ENCODE measurements around the gene FEN1.

Gene FEN1

DNA sequence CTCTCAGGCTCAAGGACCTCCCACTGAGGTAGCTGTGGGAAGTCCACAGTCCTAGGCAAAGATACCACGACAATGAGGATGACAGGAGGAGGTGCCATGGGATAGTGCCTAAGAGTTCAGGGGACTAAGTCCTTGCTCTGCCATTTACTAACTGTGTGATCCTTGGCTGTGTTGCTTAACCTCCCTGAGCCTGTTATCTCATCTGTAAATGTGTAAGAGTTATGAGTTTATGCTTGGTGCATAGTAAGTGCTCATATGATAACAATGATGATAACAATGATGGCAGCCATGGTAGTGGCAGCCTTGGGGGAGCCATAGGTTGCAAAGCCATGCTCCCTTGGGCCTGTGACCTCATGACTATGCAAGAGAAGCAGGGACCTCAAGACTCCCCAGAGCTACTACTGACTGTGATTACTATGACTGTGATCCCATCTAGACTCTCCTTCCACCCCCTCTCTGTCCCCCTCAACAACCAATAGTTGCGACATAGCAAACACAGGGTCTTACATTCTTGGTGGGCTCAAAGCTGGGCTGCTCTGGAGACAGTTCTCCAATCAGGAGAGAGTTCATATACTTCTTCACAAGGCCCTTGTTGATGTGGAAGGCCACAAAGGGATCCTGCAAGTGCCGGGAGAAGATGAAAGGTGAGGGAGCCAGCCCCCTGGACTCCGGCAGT is 20.2 kb downstream of the FEN1 start:
- no peaks in the 10 kb centered on the region for H3K27me3 ChIP-seq (ENCODE audit: insufficient read depth, low read length)
- no peak overlapping the region for H2BK12ac ChIP-seq (ENCODE audit: low read length)
- peaks cover 11% of the 10 kb centered on the region for H3K79me2 ChIP-seq (ENCODE audit: control insufficient read depth, insufficient read depth, low read length, poor library complexity)
- H2BK5ac ChIP-seq (ENCODE audit: low read depth, low read length, poor library complexity) = no peak overlapping the region
- H3K36me3 ChIP-seq (ENCODE audit: control insufficient read depth in 1 of 2, insufficient read depth in 2 of 2, low read length in 2 of 2) = peaks cover 47 to 60% of the 10 kb centered on the region in 2 experiments
- no peak overlapping the region for H3K23ac ChIP-seq (ENCODE audit: low read length)
- no peak overlapping the region for H3K9ac ChIP-seq (ENCODE audit: low read length)
- no peak overlapping the region for H3K4me3 ChIP-seq (ENCODE audit: low read depth, low read length)
- no peak overlapping the region for H3K4me2 ChIP-seq (ENCODE audit: low read length)
- no peak overlapping the region for H4K8ac ChIP-seq (ENCODE audit: low read depth, low read length)
- H3K9me3 ChIP-seq (ENCODE audit: insufficient read depth, low read depth, low read length) = no peaks in the 10 kb centered on the region
- H3K14ac ChIP-seq (ENCODE audit: low read length) = no peak overlapping the region
- peak; percentile 58 to 77 for DNase-seq
- H3K18ac ChIP-seq (ENCODE audit: low read length) = no peak overlapping the region
- H2AFZ ChIP-seq (ENCODE audit: insufficient read depth, low read length, poor library complexity) = no peak overlapping the region
- no peak overlapping the region for H2BK120ac ChIP-seq (ENCODE audit: insufficient read depth, low read length, poor library complexity)
- no CpG with 5 or more reads among the region's 4 CpGs for WGBS (ENCODE audit: extremely low coverage, insufficient coverage, insufficient read length)
- no peak overlapping the region for H3K4ac ChIP-seq (ENCODE audit: low read depth, low read length)
- H3K79me1 ChIP-seq (ENCODE audit: low read length) = peaks cover 26% of the 10 kb centered on the region
- no peak overlapping the region for H4K91ac ChIP-seq (ENCODE audit: low read depth, low read length)
- H3K27ac ChIP-seq (ENCODE audit: low read depth, low read length) = no peak overlapping the region
- H2AK5ac ChIP-seq (ENCODE audit: low read length) = no peak overlapping the region
- no peak overlapping the region for H4K12ac ChIP-seq (ENCODE audit: low read depth, low read length)
- H3K4me1 ChIP-seq (ENCODE audit: control insufficient read depth in 1 of 2, insufficient read depth in 2 of 2, low read length in 2 of 2) = peaks cover 0 to 7% of the 10 kb centered on the region in 2 experiments

DNA sequence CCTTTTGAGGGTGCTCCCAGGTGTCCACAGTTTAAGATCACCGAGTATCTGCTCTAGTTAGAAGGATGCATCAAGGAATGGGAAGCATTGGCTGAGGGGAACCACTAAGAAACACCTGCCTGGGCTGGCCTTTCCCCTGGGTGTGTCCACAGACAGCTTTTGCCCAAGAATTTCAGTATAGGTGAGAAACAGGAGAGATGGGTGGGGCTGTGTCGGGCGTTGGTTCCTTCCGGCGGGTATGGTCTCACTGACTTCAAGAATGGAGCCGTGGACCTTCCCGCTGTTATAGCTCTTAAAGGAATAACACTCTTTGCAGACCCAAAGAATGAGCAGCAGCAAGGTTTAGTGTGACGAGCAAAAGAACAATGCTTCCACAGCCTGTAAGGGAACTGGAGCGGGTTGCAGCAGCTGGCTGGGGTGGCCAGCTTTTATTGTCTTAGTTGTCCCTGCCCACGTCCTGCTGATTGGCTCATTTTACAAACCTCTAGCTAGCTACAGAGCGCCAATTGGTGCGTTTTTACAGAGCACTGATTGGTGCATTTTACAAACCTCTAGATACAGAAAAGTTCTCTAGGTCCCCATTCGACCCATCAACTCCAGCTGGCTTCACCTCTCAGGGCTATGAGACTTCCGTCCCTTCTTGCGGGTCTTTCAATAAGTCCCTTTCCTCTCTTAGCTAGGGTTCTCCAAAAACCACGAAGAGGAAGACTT is 21.7 kb downstream of the FEN1 start:
- peak overlapping the region; percentile 38 for H2BK12ac ChIP-seq (ENCODE audit: low read length)
- peak overlapping the region; percentile 54 for H2BK120ac ChIP-seq (ENCODE audit: insufficient read depth, low read length, poor library complexity)
- peak overlapping the region; percentile 88 for H3K27ac ChIP-seq (ENCODE audit: low read depth, low read length)
- H3K4me1 ChIP-seq (ENCODE audit: control insufficient read depth in 1 of 2, insufficient read depth in 2 of 2, low read length in 2 of 2) = peaks cover 0 to 8% of the 10 kb centered on the region in 2 experiments
- peak overlapping the region; percentile 55 for H4K12ac ChIP-seq (ENCODE audit: low read depth, low read length)
- H4K8ac ChIP-seq (ENCODE audit: low read depth, low read length) = peak overlapping the region; percentile 90
- peak overlapping the region; percentile 84 for H2BK5ac ChIP-seq (ENCODE audit: low read depth, low read length, poor library complexity)
- H3K4me3 ChIP-seq (ENCODE audit: low read depth, low read length) = no peak overlapping the region
- peak overlapping the region; percentile 60 for H3K14ac ChIP-seq (ENCODE audit: low read length)
- H3K4me2 ChIP-seq (ENCODE audit: low read length) = peak overlapping the region; percentile 82
- H3K18ac ChIP-seq (ENCODE audit: low read length) = peak overlapping the region; percentile 85
- peaks cover 26% of the 10 kb centered on the region for H3K79me1 ChIP-seq (ENCODE audit: low read length)
- H3K79me2 ChIP-seq (ENCODE audit: control insufficient read depth, insufficient read depth, low read length, poor library complexity) = peaks cover 11% of the 10 kb centered on the region
- peak; percentile 83 to 90 for DNase-seq
- WGBS (ENCODE audit: extremely low coverage, insufficient coverage, insufficient read length) = no CpG with 5 or more reads among the region's 16 CpGs
- H2AFZ ChIP-seq (ENCODE audit: insufficient read depth, low read length, poor library complexity) = peak overlapping the region; percentile 70
- no peaks in the 10 kb centered on the region for H3K9me3 ChIP-seq (ENCODE audit: insufficient read depth, low read depth, low read length)
- peak overlapping the region; percentile 24 for H2AK5ac ChIP-seq (ENCODE audit: low read length)
- no peak overlapping the region for H3K23ac ChIP-seq (ENCODE audit: low read length)
- H4K91ac ChIP-seq (ENCODE audit: low read depth, low read length) = peak overlapping the region; percentile 85
- H3K27me3 ChIP-seq (ENCODE audit: insufficient read depth, low read length) = no peaks in the 10 kb centered on the region
- H3K36me3 ChIP-seq (ENCODE audit: control insufficient read depth in 1 of 2, insufficient read depth in 2 of 2, low read length in 2 of 2) = peaks cover 38 to 45% of the 10 kb centered on the region in 2 experiments
- H3K4ac ChIP-seq (ENCODE audit: low read depth, low read length) = peak overlapping the region; percentile 24
- peak overlapping the region; percentile 79 for H3K9ac ChIP-seq (ENCODE audit: low read length)

DNA sequence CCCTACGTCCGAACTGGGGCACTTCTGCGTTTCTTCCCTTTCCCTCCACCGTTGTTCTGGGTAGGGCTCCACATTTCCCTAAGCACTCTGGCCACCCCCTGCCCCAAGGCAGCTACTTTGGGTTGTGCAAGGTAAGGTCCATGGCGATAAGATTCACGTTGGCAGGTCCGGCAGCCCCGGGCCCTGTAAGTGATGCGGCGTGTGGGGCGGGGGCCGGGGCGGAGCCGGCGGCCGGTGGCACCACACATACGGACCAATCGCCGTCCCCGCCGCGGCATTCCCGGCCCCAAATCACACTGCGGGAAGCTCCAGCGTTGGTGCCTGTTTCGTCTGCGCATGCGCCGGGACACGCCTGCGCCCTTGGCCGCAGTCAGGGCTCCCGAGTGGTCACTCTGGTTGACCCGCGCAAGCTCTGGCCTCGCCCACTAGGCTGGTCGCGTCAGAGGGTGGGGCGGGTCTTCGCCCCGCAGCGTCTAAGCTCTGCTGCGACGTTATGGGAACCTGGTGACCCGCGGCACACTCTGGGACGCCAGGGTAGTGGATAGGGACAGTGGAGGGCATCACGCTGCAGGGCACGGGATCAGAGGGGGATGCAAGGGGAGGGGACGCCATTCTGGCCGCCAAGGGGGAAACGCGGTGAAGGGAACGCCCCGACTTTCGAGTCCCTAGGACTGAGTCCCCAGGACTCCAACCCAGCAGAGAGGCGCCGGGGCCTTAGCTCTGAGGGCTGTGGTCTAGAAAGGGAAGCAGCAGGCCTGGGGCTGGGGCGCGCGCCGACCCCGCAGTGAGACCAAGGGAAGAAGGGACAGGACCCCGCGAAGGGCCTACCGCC is 22.5 kb downstream of the FEN1 start:
- WGBS (ENCODE audit: extremely low coverage, insufficient coverage, insufficient read length) = no CpG with 5 or more reads among the region's 66 CpGs
- peak overlapping the region; percentile 85 for H3K18ac ChIP-seq (ENCODE audit: low read length)
- peak overlapping the region; percentile 91 for H2BK120ac ChIP-seq (ENCODE audit: insufficient read depth, low read length, poor library complexity)
- peak overlapping the region; percentile 90 for H4K8ac ChIP-seq (ENCODE audit: low read depth, low read length)
- H2BK5ac ChIP-seq (ENCODE audit: low read depth, low read length, poor library complexity) = peak overlapping the region; percentile 87
- peaks cover 0 to 8% of the 10 kb centered on the region in 2 experiments for H3K4me1 ChIP-seq (ENCODE audit: control insufficient read depth in 1 of 2, insufficient read depth in 2 of 2, low read length in 2 of 2)
- peak overlapping the region; percentile 73 for H3K4ac ChIP-seq (ENCODE audit: low read depth, low read length)
- no peaks in the 10 kb centered on the region for H3K9me3 ChIP-seq (ENCODE audit: insufficient read depth, low read depth, low read length)
- H2AFZ ChIP-seq (ENCODE audit: insufficient read depth, low read length, poor library complexity) = peak overlapping the region; percentile 70
- H3K79me1 ChIP-seq (ENCODE audit: low read length) = peaks cover 26% of the 10 kb centered on the region
- H3K27ac ChIP-seq (ENCODE audit: low read depth, low read length) = peak overlapping the region; percentile 88
- peak overlapping the region; percentile 83 for H3K9ac ChIP-seq (ENCODE audit: low read length)
- H3K36me3 ChIP-seq (ENCODE audit: control insufficient read depth in 1 of 2, insufficient read depth in 2 of 2, low read length in 2 of 2) = peaks cover 34 to 38% of the 10 kb centered on the region in 2 experiments
- peak overlapping the region; percentile 55 for H4K12ac ChIP-seq (ENCODE audit: low read depth, low read length)
- H2AK5ac ChIP-seq (ENCODE audit: low read length) = peak overlapping the region; percentile 71
- DNase-seq = peak; percentile 99 to 100
- H3K27me3 ChIP-seq (ENCODE audit: insufficient read depth, low read length) = no peaks in the 10 kb centered on the region
- peak overlapping the region; percentile 86 for H3K4me3 ChIP-seq (ENCODE audit: low read depth, low read length)
- H3K4me2 ChIP-seq (ENCODE audit: low read length) = peak overlapping the region; percentile 82
- peak overlapping the region; percentile 26 for H2BK12ac ChIP-seq (ENCODE audit: low read length)
- no peak overlapping the region for H3K23ac ChIP-seq (ENCODE audit: low read length)
- peak overlapping the region; percentile 93 for H3K14ac ChIP-seq (ENCODE audit: low read length)
- H4K91ac ChIP-seq (ENCODE audit: low read depth, low read length) = peak overlapping the region; percentile 96
- H3K79me2 ChIP-seq (ENCODE audit: control insufficient read depth, insufficient read depth, low read length, poor library complexity) = peaks cover 11% of the 10 kb centered on the region
